Upper lobe of right lung (tissue), 1 donor: ENCODE results near the gene DENND5B. TPM values are rescaled to one million over a fixed set of nuclear protein-coding genes. Genes with fewer than 3 reads are reported as not detected.

Experiments
- ATAC-seq: fragments of 200-7000 bp; cut with Tn5 transposase; one replicate; pipeline ENCODE4 v1.9.1; 2020; ENCODE audit warnings: mild to moderate bottlenecking, moderate library complexity
- DNase-seq: peaks from one replicate; pipeline ENCODE4 v3.0.0-alpha.2; 2020
- H3K27ac ChIP-seq: fragments of 200-600 bp; one replicate; pipeline ENCODE4 v1.8.0; 2022
- H3K27me3 ChIP-seq: fragments of 200-600 bp; one replicate; pipeline ENCODE4 v1.8.0; 2022; ENCODE audit warnings: mild to moderate bottlenecking
- H3K36me3 ChIP-seq: fragments of 200-600 bp; one replicate; pipeline ENCODE4 v1.8.0; 2022
- H3K4me1 ChIP-seq: fragments of 200-600 bp; one replicate; pipeline ENCODE4 v1.8.0; 2022
- H3K4me3 ChIP-seq: fragments of 200-600 bp; one replicate; pipeline ENCODE4 v1.8.0; 2022; ENCODE audit warnings: mild to moderate bottlenecking
- H3K9me3 ChIP-seq: fragments of 200-600 bp; one replicate; pipeline ENCODE4 v1.8.0; 2022
- CTCF ChIP-seq: fragments of 200-600 bp; IDR thresholded peaks from one replicate; pipeline ENCODE4 v1.8.0; 2022; ENCODE audit warnings: antibody characterized with exemption
- intact Hi-C: fragments of 100-400 bp; cut with DNase I; formaldehyde crosslinking; loops from one replicate; pipeline ENCODE4 v1.11.0; 2022
- total RNA-seq: library from RNA; stranded (reverse); fragmentation: NEBNext Ultra II Directional; extraction: Animal tissue kit (Norgen Biotek cat#: 25700); gene quantifications from one replicate; pipeline ENCODE4 v1.2.1, GENCODE V29; 2021
- donor health status: DM: no; HTN: yes; CAD: no; lungs with severe emphysema.

The DENND5B gene
- total RNA-seq, 1 donor from 2014 or later = 7.5 TPM

DNA sequence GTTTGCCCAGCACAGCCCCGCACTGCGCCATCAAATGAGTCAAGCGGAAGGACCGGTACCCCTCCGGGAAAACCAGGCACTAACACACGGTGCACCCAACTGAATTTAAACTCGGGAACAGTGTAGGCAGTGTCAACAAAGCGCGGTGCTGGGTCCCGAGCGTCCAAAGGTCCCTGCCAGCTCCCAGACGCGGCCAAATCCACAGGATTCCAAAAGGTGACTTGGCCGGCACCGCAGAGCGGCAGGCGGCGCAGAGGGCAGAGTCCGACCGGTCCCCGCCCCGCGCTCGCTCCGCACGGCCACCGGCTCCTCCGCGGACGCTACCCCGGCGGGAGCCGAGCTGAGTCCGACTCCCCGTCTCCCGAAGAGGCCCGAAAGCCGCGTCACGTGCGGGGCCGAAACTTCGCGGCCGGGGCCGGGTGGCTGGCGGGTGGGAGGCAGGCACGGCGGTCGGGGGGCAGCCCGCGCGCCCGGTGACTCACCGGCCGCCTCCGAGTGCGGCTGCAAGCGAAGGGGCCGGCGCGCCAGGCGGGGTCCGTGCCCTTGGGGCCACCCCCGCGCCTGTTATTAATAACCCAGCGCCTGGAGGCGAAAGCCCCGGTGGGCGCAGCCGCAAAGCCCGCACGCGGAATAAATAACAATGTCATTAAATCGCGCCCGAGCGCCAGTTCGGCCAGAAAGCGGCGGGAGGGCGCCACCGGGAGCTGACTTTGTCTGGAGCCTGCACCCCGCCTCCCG, 863 bp downstream of the DENND5B start:
- Histone ChIP-seq H3K27me3 (no peaks in the 10 kb centered on the region), H3K4me1 (peaks cover 9% of the 10 kb centered on the region), H3K9me3 (no peaks in the 10 kb centered on the region), H3K27ac (peak overlapping the region; percentile 84), H3K36me3 (no peaks in the 10 kb centered on the region), H3K4me3 (peak overlapping the region; percentile 83)
- TF ChIP-seq CTCF = no peak
- intact Hi-C loops = no loop called here
- ATAC-seq (peak; percentile 76), DNase-seq (peak; percentile 78)

DNA sequence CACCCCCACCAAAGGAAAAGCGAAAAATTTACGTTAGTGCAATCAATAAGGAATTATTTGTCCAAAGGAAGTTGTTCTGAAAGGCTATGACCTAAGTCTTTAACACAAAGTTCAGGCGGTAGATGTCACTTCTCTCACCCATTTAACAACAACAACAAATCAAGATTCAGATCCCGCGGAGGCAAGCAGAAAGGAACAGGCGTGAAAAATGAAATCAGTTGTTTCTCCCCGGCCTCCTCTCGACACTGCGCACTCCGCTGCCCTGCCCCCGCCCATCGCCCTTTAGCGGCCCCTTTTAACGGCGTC, 1.4 kb downstream of the DENND5B start:
- peak; percentile 76 for DNase-seq
- no peak for TF ChIP-seq CTCF
- Histone ChIP-seq H3K4me3 (peak overlapping the region; percentile 83), H3K27ac (peak overlapping the region; percentile 84), H3K4me1 (peaks cover 9% of the 10 kb centered on the region), H3K9me3 (no peaks in the 10 kb centered on the region), H3K27me3 (no peaks in the 10 kb centered on the region), H3K36me3 (no peaks in the 10 kb centered on the region)
- intact Hi-C loops = no loop called here
- no peak for ATAC-seq

- Histone ChIP-seq H3K4me1 (peaks cover 9% of the 10 kb centered on the region), H3K27ac (peak overlapping the region; percentile 84), H3K27me3 (no peaks in the 10 kb centered on the region), H3K9me3 (no peaks in the 10 kb centered on the region), H3K36me3 (no peaks in the 10 kb centered on the region), H3K4me3 (peak overlapping the region; percentile 83)
- intact Hi-C loops = no loop called here
- no peak for DNase-seq
- TF ChIP-seq CTCF = no peak
- ATAC-seq = no peak
Observed at GRCh38 chr12:31588976-31589375, 2.0 kb downstream of the DENND5B start.

DNA sequence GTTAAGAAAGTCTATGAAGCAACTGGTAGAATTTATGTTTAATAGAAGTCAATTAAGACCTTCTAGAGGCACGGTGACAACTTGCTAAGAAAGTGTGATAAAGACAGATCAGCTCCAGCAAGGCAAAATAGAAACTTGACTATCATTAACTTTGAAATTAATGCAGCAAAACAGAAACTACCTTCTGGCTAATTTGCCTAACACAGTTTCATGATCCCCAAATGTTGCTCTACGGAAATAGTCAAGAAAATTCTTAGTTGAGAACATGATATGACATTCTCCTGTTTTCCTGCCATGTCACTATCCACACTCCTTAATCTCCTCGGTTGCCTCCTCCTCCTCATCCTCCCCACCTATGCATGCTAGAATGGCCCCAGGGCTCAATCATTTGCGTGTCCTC, 4.2 kb downstream of the DENND5B start:
- H3K27ac ChIP-seq = no peak overlapping the region
- H3K36me3 ChIP-seq = no peaks in the 10 kb centered on the region
- intact Hi-C loops = no loop called here
- no peaks in the 10 kb centered on the region for H3K9me3 ChIP-seq
- H3K4me1 ChIP-seq = peaks cover 8% of the 10 kb centered on the region
- H3K4me3 ChIP-seq = no peak overlapping the region
- TF ChIP-seq CTCF = no peak
- no peak for DNase-seq
- no peaks in the 10 kb centered on the region for H3K27me3 ChIP-seq
- no peak for ATAC-seq

DNA sequence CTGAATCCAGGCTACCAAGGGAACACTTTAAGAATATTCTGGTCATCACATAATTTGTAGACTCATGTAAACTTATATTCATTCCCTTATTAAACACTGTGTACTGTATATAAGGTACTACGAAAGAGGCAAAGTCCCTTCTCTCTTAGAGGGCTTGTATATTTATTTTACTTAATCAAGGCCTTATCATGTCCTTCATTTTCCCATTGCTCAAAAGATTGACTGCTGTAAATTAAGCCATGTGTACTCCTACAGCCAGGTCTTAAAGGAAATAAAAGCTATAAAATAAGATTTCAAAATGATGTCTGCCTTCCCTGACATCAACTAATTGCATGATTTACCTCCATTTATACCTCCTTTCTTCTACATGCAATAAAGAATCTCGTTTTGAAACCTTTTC, 5.0 kb downstream of the DENND5B start:
- H3K9me3 ChIP-seq = no peaks in the 10 kb centered on the region
- no peak for TF ChIP-seq CTCF
- no peak overlapping the region for H3K4me3 ChIP-seq
- ATAC-seq (no peak), DNase-seq (no peak)
- no peak overlapping the region for H3K27ac ChIP-seq
- peaks cover 4% of the 10 kb centered on the region for H3K4me1 ChIP-seq
- intact Hi-C loops = no loop called here
- H3K27me3 ChIP-seq = no peaks in the 10 kb centered on the region
- no peaks in the 10 kb centered on the region for H3K36me3 ChIP-seq

- TF ChIP-seq CTCF = no peak
- DNase-seq = no peak
- ATAC-seq = no peak
- Histone ChIP-seq H3K4me1 (peaks cover 4% of the 10 kb centered on the region), H3K9me3 (no peaks in the 10 kb centered on the region), H3K36me3 (no peaks in the 10 kb centered on the region), H3K27me3 (no peaks in the 10 kb centered on the region), H3K4me3 (no peak overlapping the region), H3K27ac (no peak overlapping the region)
- intact Hi-C loops = no loop called here
Observed at GRCh38 chr12:31585271-31585670, 5.7 kb downstream of the DENND5B start.
